HG03175 (cell line): ENCODE results near the gene NUDT13.
"Not testable (repeated sequence)": the region's sequence is repeated elsewhere in the genome, so short reads cannot be mapped to it uniquely, and the experiment has no call there.

Source experiments
- ATAC-seq: cut with Tn5 transposase; IDR thresholded peaks from one replicate; pipeline ENCODE4 v1.9.1; 2021; ENCODE audit warnings: mild to moderate bottlenecking, moderate library complexity; ENCODE audit not compliant: unreplicated experiment

Gene NUDT13

GRCh38 chr10:73097305-73097670 lies 13.0 kb upstream of the NUDT13 start:
- ATAC-seq: no peak

GRCh38 chr10:73099141-73099540 lies 11.1 kb upstream of the NUDT13 start:
- no peak for ATAC-seq

DNA sequence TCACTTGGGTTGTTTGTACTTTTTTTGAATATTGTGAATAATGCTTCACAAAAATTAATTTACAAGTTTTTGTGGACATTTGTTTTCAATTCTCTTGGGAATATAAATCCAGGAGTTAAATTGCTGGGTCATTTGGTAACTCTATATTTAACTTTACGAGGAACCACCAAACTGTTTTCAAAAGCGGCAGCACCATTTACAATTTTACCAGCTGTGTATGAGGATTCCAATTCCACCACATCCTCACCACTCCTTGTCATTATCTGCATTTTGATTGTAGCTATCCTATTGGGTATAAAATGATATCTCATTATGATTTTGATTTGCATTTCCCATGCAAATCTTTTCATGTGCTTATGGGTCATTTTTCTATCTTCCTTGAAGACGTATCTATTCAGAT lies 4.0 kb upstream of the NUDT13 start:
- ATAC-seq: no peak

- not testable (repeated sequence) for ATAC-seq
Measured at GRCh38 chr10:73109248-73109652, 1.0 kb upstream of the NUDT13 start.

DNA sequence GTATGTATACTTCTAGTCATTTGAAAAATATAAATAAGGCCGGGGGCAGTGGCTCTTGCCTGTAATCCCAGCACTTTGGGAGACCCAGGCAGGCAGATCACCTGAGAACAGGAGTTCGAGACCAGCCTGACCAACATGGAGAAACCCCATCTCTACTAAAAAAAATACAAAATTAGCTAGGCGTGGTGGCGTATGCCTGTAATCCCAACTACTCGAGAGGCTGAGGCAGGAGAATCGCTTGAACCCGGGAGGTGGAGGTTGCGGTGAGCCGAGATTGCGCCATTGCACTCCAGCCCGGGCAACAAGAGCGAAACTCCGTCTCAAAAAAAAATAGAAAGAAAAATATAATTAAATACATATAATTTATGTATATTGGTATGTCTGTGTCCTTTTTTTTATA lies 1.8 kb downstream of the NUDT13 start:
- ATAC-seq: not testable (repeated sequence)

DNA sequence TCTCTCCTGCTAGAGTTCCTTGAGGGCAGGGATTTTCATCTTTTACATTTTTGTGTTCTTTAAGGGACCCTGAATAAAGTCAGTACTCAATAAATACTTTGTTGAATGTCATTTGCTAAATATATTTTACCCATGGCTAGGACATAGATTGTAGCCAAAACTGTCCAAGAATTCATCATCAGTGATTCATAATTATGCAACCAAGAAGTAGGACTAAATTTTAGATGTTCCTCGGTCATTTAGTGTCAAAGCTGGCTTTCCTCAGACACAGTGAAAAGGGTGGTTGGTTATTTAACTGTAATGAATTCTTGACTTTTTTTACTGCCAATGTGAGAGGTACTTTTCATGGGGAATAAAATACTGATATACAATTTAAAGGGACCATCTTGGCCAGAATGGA lies 3.3 kb downstream of the NUDT13 start:
- no peak for ATAC-seq

GRCh38 chr10:73116017-73116416 lies 5.8 kb downstream of the NUDT13 start:
- no peak for ATAC-seq

DNA sequence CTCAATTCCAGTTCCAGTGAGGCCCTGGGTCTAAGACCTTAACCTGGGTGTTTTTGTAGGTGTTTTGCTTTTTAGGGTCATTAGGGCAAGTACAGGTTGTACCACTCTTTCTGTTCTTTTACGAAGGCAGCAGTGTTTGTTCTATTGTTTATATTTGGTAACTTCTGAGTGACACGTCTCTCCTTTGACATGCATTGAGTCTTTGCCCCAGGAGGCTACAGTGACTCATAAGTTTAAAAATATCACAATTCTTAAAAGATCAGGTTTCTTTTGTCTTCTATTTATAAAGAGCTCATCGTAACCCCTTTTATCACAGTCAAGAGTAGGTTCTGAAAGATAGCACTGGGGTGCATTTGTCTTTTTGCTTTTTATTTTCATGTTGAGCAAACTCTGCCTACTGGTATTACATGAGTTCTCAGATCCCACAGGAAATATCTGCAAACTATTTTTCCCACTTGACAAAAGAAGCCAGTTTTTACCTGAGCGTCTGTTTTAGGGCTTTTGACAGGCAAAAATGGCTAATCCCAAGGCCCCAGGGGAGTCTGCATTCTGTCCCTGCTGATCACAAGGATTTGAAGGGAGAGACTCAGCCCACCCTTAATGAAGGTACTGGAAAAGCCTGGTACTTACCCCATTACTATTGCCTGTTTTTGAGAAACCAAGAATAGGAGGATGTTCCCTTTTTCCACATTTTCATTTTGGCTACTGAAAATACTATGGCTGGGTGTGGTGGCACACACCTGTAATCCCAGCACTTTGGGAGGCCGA lies 7.9 kb downstream of the NUDT13 start:
- ATAC-seq: peak; percentile 63

GRCh38 chr10:73119457-73119856 lies 9.2 kb downstream of the NUDT13 start:
- no peak for ATAC-seq

- ATAC-seq: no peak
Measured at GRCh38 chr10:73119952-73120351, 9.7 kb downstream of the NUDT13 start.

DNA sequence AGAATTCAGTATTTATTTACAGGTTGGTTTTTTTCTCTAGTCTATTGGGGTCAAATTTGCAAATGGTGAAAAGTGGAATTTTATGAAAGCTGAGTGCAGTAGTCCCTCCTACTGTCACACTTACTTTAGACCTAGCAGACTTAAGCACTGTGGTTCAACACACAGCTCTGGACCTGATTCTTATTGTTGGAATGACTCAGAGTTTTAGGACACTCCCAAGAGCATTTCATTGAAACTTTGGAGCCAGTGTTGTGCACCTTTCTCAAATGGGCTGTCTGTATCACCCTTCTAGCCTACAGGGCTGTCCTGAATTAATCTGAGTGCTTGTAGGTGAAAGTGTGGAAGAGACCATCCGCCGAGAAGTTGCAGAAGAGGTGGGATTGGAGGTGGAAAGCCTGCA lies 16.1 kb downstream of the NUDT13 start:
- no peak for ATAC-seq

- no peak for ATAC-seq
Measured at GRCh38 chr10:73131301-73131700, 21.0 kb downstream of the NUDT13 start.

- no peak for ATAC-seq
Measured at GRCh38 chr10:73131913-73132686, 21.8 kb downstream of the NUDT13 start.

DNA sequence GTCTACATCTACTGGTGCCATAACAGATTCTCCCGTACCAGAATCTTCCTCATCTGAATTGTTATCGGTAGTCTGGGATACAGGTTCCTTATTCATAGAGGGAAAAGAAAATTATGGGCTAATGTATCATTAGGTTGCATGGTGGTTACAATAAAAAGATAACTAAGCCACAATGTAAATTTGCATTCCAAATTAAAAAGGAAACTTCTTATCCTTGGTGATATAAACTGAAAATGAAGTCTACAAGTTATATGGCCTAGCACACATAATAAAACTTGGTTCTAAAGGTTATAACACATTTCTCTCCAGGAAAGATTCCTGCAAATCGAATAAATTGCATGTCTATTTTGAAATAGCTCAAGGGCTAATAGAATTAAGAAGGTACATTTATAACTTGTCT lies 24.5 kb downstream of the NUDT13 start:
- no peak for ATAC-seq

DNA sequence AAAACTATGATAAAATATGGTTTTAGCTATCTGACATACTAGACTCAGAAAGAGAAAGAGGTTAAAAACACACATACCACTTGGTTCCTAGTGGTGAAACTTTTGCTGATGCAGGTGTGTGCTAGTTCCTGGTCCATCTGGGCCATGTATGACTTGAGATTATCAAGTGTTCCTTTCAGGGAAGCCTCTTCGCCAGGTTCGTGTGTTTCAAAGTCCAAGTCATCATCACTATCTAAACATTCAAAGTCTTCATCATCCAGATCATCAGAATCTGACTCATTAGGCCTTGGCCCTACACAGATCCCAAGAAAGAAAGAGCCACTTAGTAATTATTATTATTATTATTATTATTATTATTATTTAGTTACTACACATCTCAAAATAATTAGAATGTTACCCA lies 26.4 kb downstream of the NUDT13 start:
- no peak for ATAC-seq

- no peak for ATAC-seq
Measured at GRCh38 chr10:73139251-73139650, 29.0 kb downstream of the NUDT13 start.

DNA sequence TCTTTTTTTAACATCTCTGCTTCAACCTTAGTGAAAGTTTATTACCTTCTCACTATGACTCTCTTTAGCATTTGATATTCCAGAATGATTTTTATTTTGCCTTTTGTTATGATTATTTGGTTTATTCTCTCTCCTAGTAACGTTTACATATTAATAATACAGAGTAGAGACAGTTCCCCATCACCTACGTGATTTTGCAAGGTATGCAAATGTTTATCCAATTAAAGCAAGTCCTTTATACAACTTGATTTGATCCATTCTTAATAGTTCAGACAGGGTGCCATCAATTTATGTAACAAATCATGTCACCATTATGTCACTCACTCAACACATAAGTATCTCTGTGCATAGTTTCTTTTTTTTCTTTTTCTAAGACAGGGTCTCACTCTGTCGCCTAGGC lies 31.3 kb downstream of the NUDT13 start:
- no peak for ATAC-seq

DNA sequence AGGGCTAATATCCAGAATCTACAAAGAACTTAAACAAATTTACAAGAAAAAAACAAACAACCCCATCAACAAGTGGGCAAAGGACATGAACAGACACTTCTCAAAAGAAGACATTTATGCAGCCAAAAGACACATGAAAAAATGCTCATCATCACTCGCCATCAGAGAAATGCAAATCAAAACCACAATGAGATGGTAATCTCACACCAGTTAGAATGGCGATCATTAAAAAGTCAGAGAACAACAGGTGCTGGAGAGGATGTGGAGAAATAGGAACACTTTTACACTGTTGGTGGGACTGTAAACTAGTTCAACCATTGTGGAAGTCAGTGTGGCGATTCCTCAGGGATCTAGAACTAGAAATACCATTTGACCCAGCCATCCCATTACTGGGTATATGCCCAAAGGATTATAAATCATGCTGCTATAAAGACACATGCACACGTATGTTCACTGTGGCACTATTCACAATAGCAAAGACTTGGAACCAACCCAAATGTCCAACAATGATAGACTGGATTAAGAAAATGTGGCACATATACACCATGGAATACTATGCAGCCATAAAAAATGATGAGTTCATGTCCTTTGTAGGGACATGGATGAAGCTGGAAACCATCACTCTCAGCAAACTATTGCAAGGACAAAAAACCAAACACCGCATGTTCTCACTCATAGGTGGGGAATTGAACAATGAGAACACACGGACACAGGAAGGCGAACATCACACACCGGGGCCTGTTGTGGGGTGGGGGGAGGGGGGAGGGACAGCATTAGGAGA lies 40.6 kb downstream of the NUDT13 start:
- ATAC-seq: not testable (repeated sequence)

GRCh38 chr10:73152009-73152408 lies 41.8 kb downstream of the NUDT13 start:
- no peak for ATAC-seq

DNA sequence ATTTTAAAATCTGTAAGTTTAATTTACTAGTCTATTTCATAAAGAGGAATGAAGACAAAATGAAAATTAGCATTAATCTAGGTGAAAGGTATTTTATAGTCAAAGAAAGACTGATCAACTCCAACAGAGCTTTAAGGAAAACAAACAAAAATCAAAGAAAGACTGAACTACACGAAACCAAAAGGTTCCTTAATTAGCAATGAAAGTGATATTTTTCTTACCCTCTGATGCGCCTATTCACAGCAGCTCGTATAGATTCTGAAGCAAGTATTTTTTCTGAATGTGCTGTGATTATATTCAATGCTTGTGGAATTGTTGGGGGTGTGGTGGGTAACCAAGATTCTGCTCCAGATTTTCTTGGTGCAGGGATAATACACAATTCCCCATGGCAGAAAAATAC lies 45.8 kb downstream of the NUDT13 start:
- no peak for ATAC-seq

GRCh38 chr10:73159038-73159648 lies 48.9 kb downstream of the NUDT13 start:
- no peak for ATAC-seq
